Right lobe of liver (tissue), 6 donors: Measurements from ENCODE around the gene P2RY1. TPM values are rescaled to one million over a fixed set of nuclear protein-coding genes. Genes with fewer than 3 reads are reported as not detected.

Experiments
- ATAC-seq, 4 donors: fragments of 200-7000 bp; cut with Tn5 transposase; one replicate each; pipeline ENCODE4 v1.9.1; 2020; ENCODE audit warnings: mild to moderate bottlenecking in 4 of 4, moderate library complexity in 4 of 4
- DNase-seq, 3 donors: peaks; one replicate each; pipeline ENCODE4 v3.0.0-alpha.2; 2020
- H3K27ac ChIP-seq, 3 donors: fragments of 200-600 bp; one replicate each; pipeline ENCODE4 v1.8.0; 2022
- H3K27me3 ChIP-seq, 2 donors: fragments of 200-600 bp; one replicate each; pipeline ENCODE4 v1.8.0; 2022
- H3K36me3 ChIP-seq, 4 donors: fragments of 200-600 bp; sonication (generic) in 1 of 4; one replicate each; pipeline versions ENCODE4 v1.5.1 to v1.8.0; 2017 to 2022; ENCODE audit warnings: control low read depth in 1 of 4
- H3K4me1 ChIP-seq, 4 donors: fragments of 200-600 bp; sonication (generic) in 1 of 4; one replicate each; pipeline versions ENCODE4 v1.5.1 to v1.8.0; 2017 to 2022; ENCODE audit warnings: control low read depth in 1 of 4
- H3K4me3 ChIP-seq, 3 donors: fragments of 200-600 bp; one replicate each; pipeline ENCODE4 v1.8.0; 2022
- H3K9me3 ChIP-seq, 4 donors: fragments of 200-600 bp; sonication (generic) in 1 of 4; one replicate each; pipeline versions ENCODE4 v1.5.1 to v1.8.0; 2017 to 2022; ENCODE audit warnings: control low read depth in 1 of 4
- POLR2A ChIP-seq: fragments of 450-650 bp; IDR thresholded peaks from one replicate; pipeline ENCODE4 v1.6.1; 2017; ENCODE audit warnings: antibody characterized with exemption, mild to moderate bottlenecking
- WGBS: methylation state at CpG from one replicate; pipeline ENCODE4 v1.1.6; 2018; ENCODE audit warnings: low coverage, low lambda C conversion rate; ENCODE audit not compliant: insufficient coverage; ENCODE audit errors: missing lambda C conversion rate; 5-methylcytosine and 5-hydroxymethylcytosine counted together
- intact Hi-C, 2 donors: fragments of 100-400 bp; cut with DNase I; formaldehyde crosslinking; loops; one replicate each; pipeline versions ENCODE4 v1.11.2 to v1.14.1; 2022
- total RNA-seq, 6 experiments: library from RNA; depleted of rRNA in 2 of 6; stranded (reverse); fragments of >200 nt in 2 of 6; fragmentation: NEBNext Ultra II Directional in 3 of 6; extraction: Animal tissue kit (Norgen Biotek cat#: 25700) in 3 of 6; gene quantifications; one replicate each; pipeline versions ENCODE4 v1.1.0 to v1.2.4, GENCODE V29; 2016 to 2023
- TF ChIP-seq, protein P1 (sequence below), 4 donors: fragments of 200-600 bp in 3 of 4; fragments of 450-650 bp in 1 of 4; IDR thresholded peaks; one replicate each; pipeline versions ENCODE4 v1.5.1 to v1.8.0; 2016 to 2022; ENCODE audit warnings: antibody characterized with exemption in 4 of 4, mild to moderate bottlenecking in 2 of 4
- donor health status: DM: no; HTN: yes; CAD: no.
- donor health status: DM: no; HTN: no; CAD: no.
- donor health status: DM: no; HTN: no; CAD: no.
- donor health status: DM: no; HTN: yes; CAD: no.
- donor health status: DM: no; HTN: yes; CAD: no.

Gene P2RY1
- total RNA-seq, 6 experiments from 2014 or later, result 0.84 to 1.7 (median 1.3) TPM

DNA sequence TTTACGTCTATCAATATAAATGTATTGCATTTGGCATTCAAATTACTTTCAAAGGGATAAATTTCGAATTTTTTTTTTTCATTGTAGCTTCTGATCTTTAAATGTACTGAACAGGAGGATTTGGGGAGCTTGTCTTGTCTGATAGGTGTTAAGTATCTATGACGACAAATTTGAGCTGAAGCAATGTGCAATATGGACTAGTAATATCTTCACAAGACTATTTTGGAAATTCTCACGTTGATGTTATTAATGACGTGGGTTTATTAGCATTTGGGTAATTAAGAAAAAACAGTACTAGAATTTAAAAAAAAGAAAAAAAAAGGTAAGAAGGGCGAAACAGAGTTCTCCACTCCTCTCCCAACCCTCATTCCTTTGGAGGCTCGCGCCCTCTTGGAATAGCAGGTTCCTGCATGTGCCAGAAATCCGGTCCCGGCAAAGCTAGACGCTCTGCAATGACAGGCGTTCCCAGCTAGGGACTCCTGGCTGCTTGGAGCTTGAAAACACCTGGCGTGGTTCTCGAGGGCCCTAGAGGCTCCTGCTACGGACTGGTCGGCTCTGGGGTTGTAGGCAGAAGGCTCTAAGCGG lies 648 bp upstream of the P2RY1 start:
- Histone ChIP-seq H3K4me3 (peak overlapping the region; percentile 53 to 64 (median 63)), H3K27me3 (peaks cover 0 to 7% of the 10 kb centered on the region in 2 donors), H3K4me1 (peaks cover 0 to 10% (median 0%) of the 10 kb centered on the region in 4 donors), H3K27ac (peak overlapping the region; percentile 61 to 67 (median 65)), H3K36me3 (no peaks in the 10 kb centered on the region), H3K9me3 (no peaks in the 10 kb centered on the region)
- no peak for DNase-seq
- TF ChIP-seq, protein P1, sequence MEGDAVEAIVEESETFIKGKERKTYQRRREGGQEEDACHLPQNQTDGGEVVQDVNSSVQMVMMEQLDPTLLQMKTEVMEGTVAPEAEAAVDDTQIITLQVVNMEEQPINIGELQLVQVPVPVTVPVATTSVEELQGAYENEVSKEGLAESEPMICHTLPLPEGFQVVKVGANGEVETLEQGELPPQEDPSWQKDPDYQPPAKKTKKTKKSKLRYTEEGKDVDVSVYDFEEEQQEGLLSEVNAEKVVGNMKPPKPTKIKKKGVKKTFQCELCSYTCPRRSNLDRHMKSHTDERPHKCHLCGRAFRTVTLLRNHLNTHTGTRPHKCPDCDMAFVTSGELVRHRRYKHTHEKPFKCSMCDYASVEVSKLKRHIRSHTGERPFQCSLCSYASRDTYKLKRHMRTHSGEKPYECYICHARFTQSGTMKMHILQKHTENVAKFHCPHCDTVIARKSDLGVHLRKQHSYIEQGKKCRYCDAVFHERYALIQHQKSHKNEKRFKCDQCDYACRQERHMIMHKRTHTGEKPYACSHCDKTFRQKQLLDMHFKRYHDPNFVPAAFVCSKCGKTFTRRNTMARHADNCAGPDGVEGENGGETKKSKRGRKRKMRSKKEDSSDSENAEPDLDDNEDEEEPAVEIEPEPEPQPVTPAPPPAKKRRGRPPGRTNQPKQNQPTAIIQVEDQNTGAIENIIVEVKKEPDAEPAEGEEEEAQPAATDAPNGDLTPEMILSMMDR (IDR thresholded peaks at IDR 0.05), result peak in 3 of 4 donors; percentile 7 to 16 (median 12)
- no peak for TF ChIP-seq POLR2A
- intact Hi-C loops, result no loop called here
- WGBS, result 9% methylated on average over 15 of the region's 17 CpGs
- no peak for ATAC-seq

DNA sequence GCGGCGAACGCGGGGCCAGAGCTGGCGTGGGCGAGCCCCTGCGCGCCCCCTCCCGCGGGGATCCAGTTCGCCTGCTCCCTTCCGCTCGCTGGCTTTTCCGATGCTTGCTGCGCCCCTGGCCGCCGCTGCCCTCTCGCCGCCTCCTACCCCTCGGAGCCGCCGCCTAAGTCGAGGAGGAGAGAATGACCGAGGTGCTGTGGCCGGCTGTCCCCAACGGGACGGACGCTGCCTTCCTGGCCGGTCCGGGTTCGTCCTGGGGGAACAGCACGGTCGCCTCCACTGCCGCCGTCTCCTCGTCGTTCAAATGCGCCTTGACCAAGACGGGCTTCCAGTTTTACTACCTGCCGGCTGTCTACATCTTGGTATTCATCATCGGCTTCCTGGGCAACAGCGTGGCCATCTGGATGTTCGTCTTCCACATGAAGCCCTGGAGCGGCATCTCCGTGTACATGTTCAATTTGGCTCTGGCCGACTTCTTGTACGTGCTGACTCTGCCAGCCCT lies 721 bp downstream of the P2RY1 start:
- Histone ChIP-seq H3K36me3 (no peaks in the 10 kb centered on the region), H3K4me1 (peaks cover 0 to 10% (median 0%) of the 10 kb centered on the region in 4 donors), H3K27ac (peak overlapping the region; percentile 61 to 67 (median 65)), H3K4me3 (peak overlapping the region; percentile 53 to 64 (median 63)), H3K9me3 (no peaks in the 10 kb centered on the region), H3K27me3 (peaks cover 0 to 7% of the 10 kb centered on the region in 2 donors)
- intact Hi-C loops, result no loop called here
- ATAC-seq (peak in 2 of 4 donors; percentile 60 to 65), DNase-seq (peak in 2 of 3 donors; percentile 47 to 60)
- TF ChIP-seq POLR2A, result no peak
- TF ChIP-seq, protein P1 (IDR thresholded peaks at IDR 0.05), result peak in 1 of 4 donors; percentile 2
- WGBS, result 4% methylated on average over 25 of the region's 47 CpGs

DNA sequence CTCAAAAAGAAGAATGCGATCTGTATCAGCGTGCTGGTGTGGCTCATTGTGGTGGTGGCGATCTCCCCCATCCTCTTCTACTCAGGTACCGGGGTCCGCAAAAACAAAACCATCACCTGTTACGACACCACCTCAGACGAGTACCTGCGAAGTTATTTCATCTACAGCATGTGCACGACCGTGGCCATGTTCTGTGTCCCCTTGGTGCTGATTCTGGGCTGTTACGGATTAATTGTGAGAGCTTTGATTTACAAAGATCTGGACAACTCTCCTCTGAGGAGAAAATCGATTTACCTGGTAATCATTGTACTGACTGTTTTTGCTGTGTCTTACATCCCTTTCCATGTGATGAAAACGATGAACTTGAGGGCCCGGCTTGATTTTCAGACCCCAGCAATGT lies 1.3 kb downstream of the P2RY1 start:
- Histone ChIP-seq H3K27me3 (peaks cover 0 to 7% of the 10 kb centered on the region in 2 donors), H3K4me1 (peaks cover 0 to 10% (median 0%) of the 10 kb centered on the region in 4 donors), H3K27ac (no peak overlapping the region), H3K4me3 (peak overlapping the region; percentile 53 to 64 (median 63)), H3K36me3 (no peaks in the 10 kb centered on the region), H3K9me3 (no peaks in the 10 kb centered on the region)
- WGBS, result 56% methylated on average over 9 of the region's 14 CpGs
- no peak for DNase-seq
- ATAC-seq, result no peak
- TF ChIP-seq, protein P1 (IDR thresholded peaks at IDR 0.05), result no peak
- no peak for TF ChIP-seq POLR2A
- intact Hi-C loops, result no loop called here

DNA sequence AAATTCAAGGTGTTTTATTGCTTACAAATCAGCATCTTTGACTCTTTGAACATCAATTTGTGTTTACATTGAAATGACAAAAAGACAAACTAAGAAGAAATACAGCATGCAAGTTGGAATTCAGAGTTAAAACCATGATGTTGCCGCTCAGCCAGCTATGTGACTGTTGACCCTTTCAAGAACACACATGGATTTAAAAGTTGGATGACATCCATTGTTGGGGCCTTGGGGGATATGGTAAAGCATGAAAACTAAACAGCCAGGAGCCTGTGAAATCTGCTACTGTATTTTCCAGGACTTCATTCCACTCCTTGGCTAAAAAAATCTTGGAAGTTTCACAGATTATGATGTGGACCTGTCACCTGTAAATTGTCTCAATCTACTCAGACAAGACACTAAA lies 4.6 kb downstream of the P2RY1 start:
- DNase-seq, result no peak
- TF ChIP-seq, protein P1 (IDR thresholded peaks at IDR 0.05), result no peak
- TF ChIP-seq POLR2A, result no peak
- Histone ChIP-seq H3K4me1 (peaks cover 0 to 10% (median 0%) of the 10 kb centered on the region in 4 donors), H3K27me3 (peaks cover 0 to 7% of the 10 kb centered on the region in 2 donors), H3K27ac (no peak overlapping the region), H3K36me3 (no peaks in the 10 kb centered on the region), H3K4me3 (no peak overlapping the region), H3K9me3 (no peaks in the 10 kb centered on the region)
- intact Hi-C loops, result no loop called here
- ATAC-seq, result no peak
- 50% methylated on average over 1 of the region's 1 CpG for WGBS
